Astrocyte of the spinal cord (primary cell): ENCODE data around the gene SCG5.

Source experiments
- DNase-seq: peaks from one replicate; pipeline ENCODE4 v3.0.0; 2011; ENCODE audit warnings: low read depth, low spot score
- H3K4me3 ChIP-seq: 2 replicates; pipeline ENCODE4 v1.5.1; 2011; ENCODE audit warnings: low read depth, mild to moderate bottlenecking, low read length, moderate library complexity
- in situ Hi-C: cut with HindIII; loops from 2 replicates; pipeline ENCODE4 v1.10.0; 2017; ENCODE audit warnings: low sequenced_read_pairs
- TF ChIP-seq, protein P1 (sequence below): IDR thresholded peaks from 2 replicates; pipeline ENCODE4 v1.5.1; 2012; ENCODE audit warnings: low read depth, mild to moderate bottlenecking, low read length, inconsistent platforms

The SCG5 gene

DNA sequence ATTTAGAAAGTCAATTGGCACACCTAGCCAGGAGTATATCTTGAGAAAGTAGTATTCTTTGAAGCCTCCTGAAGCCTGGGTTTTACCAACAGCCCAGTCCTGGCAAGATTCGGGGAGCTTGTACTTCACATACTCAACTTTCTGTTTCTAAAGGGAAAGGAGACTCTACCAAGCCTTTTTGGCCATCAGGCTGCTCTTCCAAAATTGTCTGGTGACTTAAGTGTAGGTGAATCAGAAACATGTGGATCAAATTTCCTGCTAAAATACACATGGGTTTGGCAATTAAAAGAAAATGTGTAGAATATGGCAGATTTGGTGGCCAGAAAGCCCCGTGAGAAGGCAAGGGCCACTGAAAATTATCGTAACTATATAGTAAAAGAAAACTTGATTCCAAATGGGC, 60.4 kb downstream of the SCG5 start:
- in situ Hi-C loops: no loop called here
- no peak for DNase-seq
- no peak overlapping the region for H3K4me3 ChIP-seq
- TF ChIP-seq, protein P1, sequence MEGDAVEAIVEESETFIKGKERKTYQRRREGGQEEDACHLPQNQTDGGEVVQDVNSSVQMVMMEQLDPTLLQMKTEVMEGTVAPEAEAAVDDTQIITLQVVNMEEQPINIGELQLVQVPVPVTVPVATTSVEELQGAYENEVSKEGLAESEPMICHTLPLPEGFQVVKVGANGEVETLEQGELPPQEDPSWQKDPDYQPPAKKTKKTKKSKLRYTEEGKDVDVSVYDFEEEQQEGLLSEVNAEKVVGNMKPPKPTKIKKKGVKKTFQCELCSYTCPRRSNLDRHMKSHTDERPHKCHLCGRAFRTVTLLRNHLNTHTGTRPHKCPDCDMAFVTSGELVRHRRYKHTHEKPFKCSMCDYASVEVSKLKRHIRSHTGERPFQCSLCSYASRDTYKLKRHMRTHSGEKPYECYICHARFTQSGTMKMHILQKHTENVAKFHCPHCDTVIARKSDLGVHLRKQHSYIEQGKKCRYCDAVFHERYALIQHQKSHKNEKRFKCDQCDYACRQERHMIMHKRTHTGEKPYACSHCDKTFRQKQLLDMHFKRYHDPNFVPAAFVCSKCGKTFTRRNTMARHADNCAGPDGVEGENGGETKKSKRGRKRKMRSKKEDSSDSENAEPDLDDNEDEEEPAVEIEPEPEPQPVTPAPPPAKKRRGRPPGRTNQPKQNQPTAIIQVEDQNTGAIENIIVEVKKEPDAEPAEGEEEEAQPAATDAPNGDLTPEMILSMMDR: no peak

DNA sequence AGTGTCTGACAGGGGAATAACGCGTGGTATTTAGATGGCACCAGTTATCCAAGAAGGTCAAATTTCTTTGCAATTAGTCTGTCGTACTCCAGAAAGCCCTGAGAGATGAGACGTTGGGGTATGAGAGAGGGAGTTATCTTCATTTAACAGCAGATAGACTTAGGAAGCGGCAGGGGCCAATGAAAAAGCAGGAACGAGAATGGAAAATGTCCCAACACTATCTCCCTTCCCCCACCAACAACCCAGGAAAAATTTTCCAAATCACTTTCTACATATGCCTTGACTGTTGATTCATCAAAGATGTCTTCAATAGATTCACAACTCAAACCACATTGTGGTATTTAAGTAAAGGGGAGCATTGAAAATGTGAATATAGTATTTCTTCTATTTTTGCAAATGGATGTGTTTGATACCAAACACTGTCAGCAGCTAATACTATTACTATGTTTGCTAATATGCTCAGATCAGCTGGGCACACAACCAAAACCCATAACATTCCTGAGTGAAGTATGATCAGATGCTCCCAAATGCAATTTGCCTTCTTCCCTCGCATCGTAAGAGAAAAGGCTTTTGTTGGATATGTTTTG, 63.0 kb downstream of the SCG5 start:
- in situ Hi-C loops: no loop called here
- DNase-seq: peak; percentile 53
- TF ChIP-seq, protein P1: no peak
- no peak overlapping the region for H3K4me3 ChIP-seq

DNA sequence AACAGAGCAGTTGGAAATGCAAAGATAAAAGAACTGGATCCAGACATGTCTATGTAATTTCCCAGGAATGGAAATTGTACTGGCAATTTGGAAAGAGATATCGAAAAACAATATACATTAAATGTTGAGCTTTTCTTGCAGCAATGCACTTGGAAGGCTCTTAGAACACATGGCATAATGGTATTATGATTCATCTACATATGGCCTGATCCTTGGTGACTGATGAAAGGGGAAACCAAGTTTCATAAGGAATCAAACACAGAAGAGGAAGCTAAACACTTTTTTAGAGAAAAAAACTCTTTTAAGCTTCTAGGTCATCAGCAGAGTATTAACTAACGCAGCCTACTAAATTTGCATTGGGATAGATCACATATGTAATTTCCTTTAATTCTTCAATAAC, 63.9 kb downstream of the SCG5 start:
- TF ChIP-seq, protein P1: no peak
- DNase-seq: no peak
- in situ Hi-C loops: no loop called here
- H3K4me3 ChIP-seq: no peak overlapping the region

DNA sequence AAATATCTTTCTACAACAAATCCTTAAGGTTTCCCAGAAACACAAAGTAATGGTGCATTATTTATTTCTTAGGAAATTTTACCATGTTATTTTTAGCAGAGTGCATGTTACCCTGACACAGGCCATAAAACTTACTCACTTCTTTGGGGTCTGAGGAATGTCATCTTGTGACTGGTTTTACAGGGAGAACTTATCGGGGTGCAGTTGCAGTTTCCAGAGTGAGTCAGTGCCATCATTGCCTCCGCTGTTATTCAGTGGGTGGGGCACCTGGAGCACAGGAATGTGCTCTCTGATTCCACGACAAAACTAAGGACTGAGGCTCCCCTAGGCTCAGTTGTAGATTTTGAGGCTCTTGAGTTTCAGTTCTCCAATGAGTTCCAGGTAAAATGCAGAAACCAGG, 65.2 kb downstream of the SCG5 start:
- TF ChIP-seq, protein P1: no peak
- in situ Hi-C loops: no loop called here
- no peak for DNase-seq
- no peak overlapping the region for H3K4me3 ChIP-seq

DNA sequence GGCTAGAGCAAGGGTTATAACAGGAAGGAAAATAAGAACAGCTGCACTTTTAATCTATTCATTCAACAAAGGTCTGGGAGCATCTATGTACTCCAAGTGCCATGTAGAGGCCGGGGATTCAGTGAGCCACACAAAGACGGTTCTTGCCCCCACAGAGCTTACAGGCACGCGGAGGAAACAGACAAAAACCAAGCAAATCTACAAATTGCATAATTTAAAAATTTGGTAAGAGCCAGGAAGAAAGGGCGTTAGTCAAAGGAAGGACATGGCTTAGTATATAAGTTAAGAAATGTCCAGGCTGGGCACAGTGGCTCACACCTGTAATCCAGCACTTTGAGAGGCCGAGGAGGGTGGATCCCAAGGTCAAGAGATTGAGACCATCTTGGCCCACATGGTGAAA, 65.9 kb downstream of the SCG5 start:
- DNase-seq: no peak
- in situ Hi-C loops: no loop called here
- no peak overlapping the region for H3K4me3 ChIP-seq
- TF ChIP-seq, protein P1: no peak

DNA sequence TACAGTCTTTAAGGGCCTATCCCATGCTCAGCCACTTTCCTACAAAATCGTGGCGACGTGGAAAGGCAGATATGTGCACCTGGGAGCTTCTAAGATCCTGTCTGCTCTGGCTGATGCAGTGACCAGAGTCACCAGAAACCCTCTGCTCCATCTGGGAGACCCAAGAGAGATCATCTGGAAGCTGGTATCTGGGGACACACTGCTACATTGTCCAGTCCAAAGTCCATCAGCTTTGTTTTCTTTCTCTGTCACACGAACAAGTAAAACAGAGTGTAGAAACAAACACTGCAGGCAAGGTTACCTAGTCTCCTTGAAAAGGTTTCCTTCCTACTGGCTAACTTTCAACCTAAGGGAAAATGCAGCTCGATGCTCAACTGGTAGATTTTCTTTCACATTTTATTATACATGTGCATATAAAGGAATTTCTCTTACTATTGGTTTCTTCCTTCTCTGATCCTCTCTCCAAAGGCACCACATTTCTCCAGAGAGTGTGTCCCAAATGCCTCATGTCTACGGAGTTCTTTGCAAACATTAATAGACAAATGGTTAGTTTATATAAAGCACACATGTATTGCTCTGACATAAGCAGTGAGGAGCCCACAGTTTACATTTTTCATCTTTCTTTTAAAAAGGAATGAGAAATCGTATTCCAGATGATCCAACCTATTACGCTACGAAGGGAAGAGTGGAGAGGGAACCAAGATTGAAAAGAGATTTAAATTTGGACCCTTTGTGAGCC, 68.0 kb downstream of the SCG5 start:
- no peak for DNase-seq
- TF ChIP-seq, protein P1: no peak
- in situ Hi-C loops: no loop called here
- no peak overlapping the region for H3K4me3 ChIP-seq
